Lower leg skin (tissue), 4 donors: Measurements from ENCODE around the gene ARL5C. TPM values are rescaled to one million over a fixed set of nuclear protein-coding genes. Genes with fewer than 3 reads are reported as not detected.
"Not testable (repeated sequence)": the region's sequence is repeated elsewhere in the genome, so short reads cannot be mapped to it uniquely, and the experiment has no call there.

Source experiments
- DNase-seq, 2 donors: peaks; one replicate each; pipeline ENCODE4 v3.0.0-alpha.2; 2019; ENCODE audit warnings: low spot score in 2 of 2
- H3K4me3 ChIP-seq: fragments of 200-600 bp; sonication (generic); 2 replicates; pipeline ENCODE4 v1.5.1; 2017; ENCODE audit warnings: mild to moderate bottlenecking, low read depth; ENCODE audit not compliant: poor library complexity, severe bottlenecking
- POLR2A ChIP-seq, 2 donors: fragments of 450-650 bp; IDR thresholded peaks; one replicate each; pipeline ENCODE4 v1.6.1; 2016 to 2017; ENCODE audit warnings: antibody characterized with exemption in 2 of 2, mild to moderate bottlenecking in 1 of 2, moderate library complexity in 1 of 2
- WGBS, 2 donors: methylation state at CpG; one replicate each; pipeline ENCODE4 v1.1.5; 2018; 5-methylcytosine and 5-hydroxymethylcytosine counted together
- intact Hi-C: fragments of 100-400 bp; cut with DNase I; formaldehyde crosslinking; loops from one replicate; pipeline ENCODE4 v1.15.0; 2023; ENCODE audit warnings: low total_unique reads
- total RNA-seq, 4 donors: library from RNA; depleted of rRNA; stranded (reverse); fragments of >200 nt; gene quantifications; one replicate each; pipeline ENCODE4 v1.1.0, GENCODE V29; 2016
- TF ChIP-seq, protein P1 (sequence below), 3 donors: fragments of 450-650 bp; IDR thresholded peaks; one replicate each; pipeline ENCODE4 v1.5.1; 2016; ENCODE audit warnings: antibody characterized with exemption in 3 of 3, mild to moderate bottlenecking in 3 of 3, moderate library complexity in 2 of 3

ARL5C gene
- total RNA-seq, 4 donors from 2014 or later = not detected

DNA sequence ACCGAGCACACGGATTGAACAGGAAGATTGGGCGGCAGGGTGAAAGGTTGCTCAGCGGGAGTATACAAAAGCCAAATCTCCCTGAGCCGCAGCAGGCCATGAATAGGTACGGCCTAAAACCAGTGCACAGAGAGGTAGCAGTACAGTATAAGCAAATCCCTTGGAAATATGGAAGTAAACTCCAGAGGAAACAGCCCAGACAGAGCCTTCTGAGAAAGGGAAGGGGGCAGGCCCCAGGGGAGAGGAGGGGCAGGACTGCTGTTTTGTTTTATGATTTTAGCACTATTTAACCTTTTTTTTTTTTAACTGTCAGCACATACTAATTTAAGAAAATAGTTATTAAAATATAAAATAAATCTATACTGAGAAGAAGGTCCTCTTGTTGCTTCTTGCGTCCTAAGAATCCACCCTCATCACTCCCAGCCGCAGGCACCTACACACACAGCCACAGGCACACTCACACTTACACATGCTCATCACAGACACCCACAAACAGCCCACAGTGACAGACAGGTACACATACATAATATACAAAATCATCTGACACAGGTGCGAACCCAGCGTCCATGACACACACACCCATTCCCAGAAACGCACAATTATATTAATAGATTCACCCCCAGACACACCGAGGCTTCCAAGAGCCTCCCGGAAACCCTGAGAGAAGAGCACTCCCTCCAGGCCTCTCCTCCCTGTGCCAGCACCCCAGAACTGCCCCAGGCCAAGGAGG lies 27.4 kb downstream of the ARL5C start:
- TF ChIP-seq, protein P1, sequence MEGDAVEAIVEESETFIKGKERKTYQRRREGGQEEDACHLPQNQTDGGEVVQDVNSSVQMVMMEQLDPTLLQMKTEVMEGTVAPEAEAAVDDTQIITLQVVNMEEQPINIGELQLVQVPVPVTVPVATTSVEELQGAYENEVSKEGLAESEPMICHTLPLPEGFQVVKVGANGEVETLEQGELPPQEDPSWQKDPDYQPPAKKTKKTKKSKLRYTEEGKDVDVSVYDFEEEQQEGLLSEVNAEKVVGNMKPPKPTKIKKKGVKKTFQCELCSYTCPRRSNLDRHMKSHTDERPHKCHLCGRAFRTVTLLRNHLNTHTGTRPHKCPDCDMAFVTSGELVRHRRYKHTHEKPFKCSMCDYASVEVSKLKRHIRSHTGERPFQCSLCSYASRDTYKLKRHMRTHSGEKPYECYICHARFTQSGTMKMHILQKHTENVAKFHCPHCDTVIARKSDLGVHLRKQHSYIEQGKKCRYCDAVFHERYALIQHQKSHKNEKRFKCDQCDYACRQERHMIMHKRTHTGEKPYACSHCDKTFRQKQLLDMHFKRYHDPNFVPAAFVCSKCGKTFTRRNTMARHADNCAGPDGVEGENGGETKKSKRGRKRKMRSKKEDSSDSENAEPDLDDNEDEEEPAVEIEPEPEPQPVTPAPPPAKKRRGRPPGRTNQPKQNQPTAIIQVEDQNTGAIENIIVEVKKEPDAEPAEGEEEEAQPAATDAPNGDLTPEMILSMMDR (IDR thresholded peaks at IDR 0.05) = no peak
- TF ChIP-seq POLR2A (IDR thresholded peaks at IDR 0.05) = no peak
- 54 to 71% methylated on average over 13 of the region's 13 CpGs for WGBS, 2 donors
- DNase-seq = no peak
- H3K4me3 ChIP-seq = no peak overlapping the region
- intact Hi-C loops = loop anchor here (10.0 kb wide), 1 partner anchor 54 kb away; no protein-coding TSS in a partner anchor

DNA sequence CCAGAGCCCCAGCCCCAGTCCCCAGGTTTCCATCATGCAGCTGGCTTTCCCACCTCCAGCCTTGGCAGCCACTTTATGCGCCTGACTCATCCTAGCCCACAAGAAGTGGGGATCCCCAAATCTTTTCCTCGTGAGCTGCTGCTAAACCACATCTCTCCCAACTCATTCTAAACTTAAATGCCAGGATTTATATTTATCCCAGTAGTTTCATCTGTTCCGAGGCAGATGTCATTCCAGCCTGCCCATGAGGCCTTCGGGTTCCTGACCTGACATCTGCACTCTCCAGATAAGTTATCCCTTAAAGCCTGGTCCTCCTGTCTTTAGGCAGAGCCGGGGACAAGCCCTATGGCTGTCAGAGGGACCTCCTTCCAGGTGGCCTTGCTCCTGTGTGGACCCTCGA lies 31.1 kb downstream of the ARL5C start:
- DNase-seq = no peak
- TF ChIP-seq, protein P1 (IDR thresholded peaks at IDR 0.05) = no peak
- no peak for TF ChIP-seq POLR2A (IDR thresholded peaks at IDR 0.05)
- WGBS, 2 donors = 70 to 86% methylated on average over 6 of the region's 6 CpGs
- no peak overlapping the region for H3K4me3 ChIP-seq
- intact Hi-C loops = loop anchor here (10.0 kb wide), 1 partner anchor 50 kb away; no protein-coding TSS in a partner anchor

DNA sequence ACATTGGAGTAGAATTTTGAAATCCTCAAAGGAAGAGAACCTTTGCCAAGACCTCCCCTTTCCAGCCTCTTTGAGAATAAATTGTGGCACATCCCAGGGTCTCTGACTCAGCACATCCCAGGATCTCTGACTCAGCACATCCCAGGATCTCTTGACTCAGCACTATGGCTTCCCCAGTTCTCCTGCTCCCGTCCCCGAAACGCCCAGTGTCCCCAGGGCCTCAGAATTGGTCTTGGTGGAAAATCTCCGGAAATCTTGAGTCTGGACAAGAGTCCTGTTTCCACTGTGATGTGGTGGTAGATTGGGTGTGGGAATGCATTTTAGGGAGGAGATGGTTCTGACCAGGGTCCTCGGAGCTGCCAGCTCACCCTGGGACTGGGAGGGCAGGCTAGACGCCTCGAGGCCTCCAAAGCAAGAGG lies 33.8 kb downstream of the ARL5C start:
- 67 to 77% methylated on average over 7 of the region's 7 CpGs for WGBS, 2 donors
- DNase-seq = no peak
- H3K4me3 ChIP-seq = no peak overlapping the region
- intact Hi-C loops = loop anchor here (10.0 kb wide), 1 partner anchor 47 kb away; no protein-coding TSS in a partner anchor
- TF ChIP-seq, protein P1 (IDR thresholded peaks at IDR 0.05) = no peak
- TF ChIP-seq POLR2A (IDR thresholded peaks at IDR 0.05) = no peak

DNA sequence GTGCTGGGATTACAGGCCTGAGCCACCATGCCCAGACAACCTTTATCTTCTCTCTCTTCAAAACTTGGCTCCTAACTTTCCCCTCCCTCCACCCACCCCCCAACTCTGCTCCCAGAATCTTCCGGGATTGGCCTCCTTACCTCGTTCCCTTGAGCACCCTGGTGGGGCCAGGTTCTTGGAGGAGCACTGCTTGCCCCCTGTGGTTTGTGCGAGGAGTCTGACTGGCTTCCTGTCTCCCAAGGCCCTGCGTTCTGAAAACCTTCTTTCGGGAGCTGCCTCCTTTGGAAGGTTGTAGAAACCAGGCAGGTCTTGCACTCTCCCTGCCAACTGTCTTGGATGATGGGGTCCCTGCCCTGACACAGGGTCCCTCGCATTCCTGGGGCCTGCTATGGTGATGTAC lies 34.3 kb downstream of the ARL5C start:
- intact Hi-C loops = loop anchor here (10.0 kb wide), 1 partner anchor 47 kb away; no protein-coding TSS in a partner anchor

DNA sequence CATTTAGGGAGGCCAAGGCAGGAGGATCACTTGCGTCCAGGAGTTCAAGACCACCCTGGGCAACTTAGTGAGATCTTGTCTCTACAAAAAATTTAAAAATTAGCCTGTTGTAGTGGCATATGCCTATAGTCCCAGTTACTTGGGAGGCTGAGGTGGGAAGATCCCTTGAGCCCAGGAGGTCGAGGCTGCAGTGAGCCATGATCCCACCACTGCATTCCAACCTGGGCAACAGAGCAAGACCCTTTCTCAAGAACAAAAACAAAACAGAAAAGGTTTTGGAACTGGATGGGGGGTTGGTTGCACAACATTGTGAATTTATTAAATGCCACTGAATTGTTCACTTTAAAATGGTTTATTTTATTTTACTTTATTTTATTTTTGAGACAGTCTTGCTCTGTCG lies 35.8 kb downstream of the ARL5C start:
- TF ChIP-seq, protein P1 (IDR thresholded peaks at IDR 0.05) = no peak
- DNase-seq = no peak
- WGBS, 2 donors = 91 to 95% methylated on average over 3 of the region's 3 CpGs
- no peak overlapping the region for H3K4me3 ChIP-seq
- intact Hi-C loops = loop anchor here (10.0 kb wide), 1 partner anchor 45 kb away; no protein-coding TSS in a partner anchor

More for the DNA sequence above, 34.3 kb downstream of the ARL5C start:
- H3K4me3 ChIP-seq = no peak overlapping the region
- WGBS, 2 donors = 83 to 95% methylated on average over 6 of the region's 6 CpGs
- TF ChIP-seq, protein P1 (IDR thresholded peaks at IDR 0.05) = no peak
- no peak for TF ChIP-seq POLR2A (IDR thresholded peaks at IDR 0.05)
- no peak for DNase-seq

DNA sequence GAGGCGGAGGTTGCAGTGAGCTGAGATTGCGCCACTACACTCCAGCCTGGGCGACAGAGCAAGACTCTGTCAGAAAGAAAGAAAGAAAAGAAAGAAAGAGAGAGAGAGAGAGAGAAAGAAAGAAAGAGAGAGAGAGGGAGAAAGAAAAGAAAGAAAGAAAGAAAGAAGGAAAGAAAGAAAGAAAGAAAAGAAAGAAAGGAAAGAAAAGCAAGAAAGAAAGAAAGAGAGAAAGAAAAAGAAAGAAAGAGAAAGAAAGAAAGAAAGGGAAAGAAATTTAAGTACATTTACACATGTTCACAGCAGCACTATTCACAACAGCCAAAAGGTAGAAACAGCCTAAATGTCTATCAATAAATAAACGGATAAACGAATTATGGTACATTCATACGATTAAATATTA lies 36.4 kb downstream of the ARL5C start:
- WGBS, 2 donors = 78 to 87% methylated on average over 6 of the region's 6 CpGs
- intact Hi-C loops, H3K4me3 ChIP-seq, DNase-seq: not testable (repeated sequence)
